Esophagus squamous epithelium (tissue), 5 donors: ENCODE data around the gene SLC12A7. TPM values are rescaled to one million over a fixed set of nuclear protein-coding genes. Genes with fewer than 3 reads are reported as not detected.

Experiments
- DNase-seq: peaks from one replicate; lab custom pipeline; 2025; lab: John Stamatoyannopoulos, UW
- H3K27ac ChIP-seq, 4 donors: fragments of 200-600 bp; sonication (generic); one replicate each; pipeline ENCODE4 v1.5.1; 2016 to 2019; ENCODE audit warnings: mild to moderate bottlenecking in 1 of 4
- H3K27me3 ChIP-seq, 4 donors: fragments of 200-600 bp; sonication (generic); 1 replicate in 3 of 4; 2 replicates in 1 of 4; pipeline versions ENCODE4 v1.5.1 to v1.6.0; 2017 to 2021; ENCODE audit warnings: antibody characterized with exemption in 1 of 4
- H3K36me3 ChIP-seq, 3 donors: fragments of 200-600 bp; sonication (generic); one replicate each; pipeline ENCODE4 v1.5.1; 2016 to 2019
- H3K4me1 ChIP-seq, 3 donors: fragments of 200-600 bp; sonication (generic); one replicate each; pipeline ENCODE4 v1.5.1; 2017 to 2019
- H3K4me3 ChIP-seq, 4 donors: fragments of 200-600 bp; sonication (generic); 1 replicate in 3 of 4; 2 replicates in 1 of 4; pipeline ENCODE4 v1.5.1; 2016 to 2019; ENCODE audit warnings: mild to moderate bottlenecking in 2 of 4, moderate library complexity in 1 of 4
- H3K9me3 ChIP-seq, 3 donors: fragments of 200-600 bp; sonication (generic); one replicate each; pipeline ENCODE4 v1.5.1; 2016 to 2019
- CTCF ChIP-seq, 6 experiments: fragments of 450-650 bp in 4 of 6; fragments of 200-600 bp in 2 of 6; sonication (generic) in 2 of 6; IDR thresholded peaks; one replicate each; pipeline ENCODE4 v1.5.1; 2016 to 2019; ENCODE audit warnings: antibody characterized with exemption in 6 of 6, mild to moderate bottlenecking in 4 of 6, moderate library complexity in 4 of 6
- POLR2A ChIP-seq, 4 donors: fragments of 450-650 bp; IDR thresholded peaks; one replicate each; pipeline ENCODE4 v1.6.1; 2017; ENCODE audit warnings: antibody characterized with exemption in 4 of 4, mild to moderate bottlenecking in 4 of 4, moderate library complexity in 3 of 4
- WGBS, 2 donors: methylation state at CpG; one replicate each; pipeline ENCODE4 v1.1.5; 2018; 5-methylcytosine and 5-hydroxymethylcytosine counted together
- intact Hi-C: fragments of 100-400 bp; cut with DNase I; formaldehyde crosslinking; loops from one replicate; pipeline ENCODE4 v1.15.0; 2022
- total RNA-seq, 4 donors: library from RNA; depleted of rRNA; stranded (reverse); fragments of >200 nt; gene quantifications; one replicate each; pipeline ENCODE4 v1.1.0, GENCODE V29; 2016
- donor health status: DM: yes; HTN: yes; CAD: no.

The SLC12A7 gene
- total RNA-seq, 4 donors from 2014 or later, result 4.5 to 13.4 (median 6.6) TPM

DNA sequence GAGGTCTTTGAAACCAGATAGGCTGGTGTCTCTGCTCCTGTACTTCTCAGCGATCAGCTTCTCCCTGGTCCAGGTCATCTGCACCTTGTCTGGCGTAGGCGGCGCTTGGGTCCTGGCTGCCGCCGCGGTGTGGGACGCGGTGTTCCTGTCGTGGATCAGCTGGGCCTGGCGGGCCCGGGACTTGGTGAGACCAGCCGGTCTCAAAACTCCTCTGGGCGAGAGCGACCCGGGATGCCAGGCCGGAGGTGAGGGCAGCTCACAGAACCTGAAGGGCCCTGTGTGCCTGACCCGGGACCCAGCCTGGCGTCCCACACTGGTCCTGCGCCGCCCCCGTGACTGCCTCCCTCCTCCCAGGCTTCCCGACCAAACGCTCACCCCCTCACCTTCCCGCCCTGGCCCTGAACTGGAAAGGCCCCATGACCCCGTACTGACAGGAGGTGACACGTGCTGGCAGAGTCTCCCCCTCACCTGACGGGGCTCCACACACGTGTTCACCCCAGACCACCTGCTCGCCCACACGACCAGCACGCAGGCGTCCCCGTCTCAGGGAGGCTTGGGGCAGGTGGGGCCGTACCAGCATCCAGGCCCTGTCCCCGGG, 54.3 kb downstream of the SLC12A7 start:
- peaks cover 0 to 9% (median 4%) of the 10 kb centered on the region in 3 donors for H3K4me1 ChIP-seq
- intact Hi-C loops, result no loop called here
- WGBS, 2 donors, result 85 to 86% methylated on average over 14 to 19 of the region's 36 CpGs

GRCh38 chr5:1056611-1057484, 55.0 kb downstream of the SLC12A7 start:
- intact Hi-C loops, result no loop called here
- DNase-seq, result no peak
- H3K27ac ChIP-seq, result no peak overlapping the region
- no peaks in the 10 kb centered on the region for H3K9me3 ChIP-seq
- no peak overlapping the region for H3K4me3 ChIP-seq
- no peak for TF ChIP-seq POLR2A (IDR thresholded peaks at IDR 0.05)
- no peak for TF ChIP-seq CTCF (IDR thresholded peaks at IDR 0.05)
- 92 to 96% methylated on average over 2 to 11 of the region's 27 CpGs for WGBS, 2 donors
- H3K36me3 ChIP-seq, result peaks cover 0 to 82% (median 7%) of the 10 kb centered on the region in 3 donors
- H3K27me3 ChIP-seq, result no peaks in the 10 kb centered on the region
- peaks cover 0 to 12% (median 4%) of the 10 kb centered on the region in 3 donors for H3K4me1 ChIP-seq

More for the DNA sequence above, 54.3 kb downstream of the SLC12A7 start:
- no peaks in the 10 kb centered on the region for H3K9me3 ChIP-seq
- H3K36me3 ChIP-seq, result peaks cover 0 to 80% (median 3%) of the 10 kb centered on the region in 3 donors
- no peak overlapping the region for H3K4me3 ChIP-seq
- H3K27ac ChIP-seq, result no peak overlapping the region
- TF ChIP-seq CTCF (IDR thresholded peaks at IDR 0.05), result no peak
- no peak for TF ChIP-seq POLR2A (IDR thresholded peaks at IDR 0.05)
- no peaks in the 10 kb centered on the region for H3K27me3 ChIP-seq
- no peak for DNase-seq

DNA sequence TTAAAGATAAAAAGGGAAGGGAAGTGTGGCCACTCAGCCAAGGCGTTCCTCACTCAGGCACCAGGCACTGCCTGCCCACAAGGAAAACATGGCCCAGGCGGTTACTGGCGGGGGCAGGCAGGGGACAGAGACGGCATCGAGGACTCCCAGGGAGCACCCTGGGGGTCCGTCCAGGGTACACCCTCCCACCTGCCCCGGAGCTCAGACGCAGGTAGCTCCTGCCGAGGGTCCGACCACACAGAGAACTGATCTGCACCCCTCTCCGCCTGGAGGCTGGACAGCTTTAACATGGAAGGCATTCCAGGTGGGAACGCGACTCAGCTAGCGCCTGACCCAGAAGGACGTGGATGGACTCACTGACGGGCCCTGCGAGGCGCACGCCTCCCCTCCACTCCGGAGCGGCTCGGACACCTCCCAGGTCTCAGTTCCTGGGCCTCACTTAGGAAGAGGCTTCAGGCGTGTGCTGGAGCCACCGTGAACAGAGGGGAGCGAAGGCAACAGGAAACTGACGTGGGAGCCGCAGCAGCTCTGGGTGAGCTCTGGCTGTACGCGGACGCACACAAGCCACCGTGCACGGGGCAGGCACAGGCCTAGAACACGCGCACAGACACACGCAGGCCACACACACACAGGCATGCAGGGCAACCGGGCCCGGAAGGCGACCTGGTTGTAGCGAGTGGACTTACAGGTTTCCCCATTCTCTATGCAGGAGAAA, 55.8 kb downstream of the SLC12A7 start:
- H3K4me1 ChIP-seq, result peaks cover 0 to 12% (median 4%) of the 10 kb centered on the region in 3 donors
- no peaks in the 10 kb centered on the region for H3K27me3 ChIP-seq
- DNase-seq, result no peak
- H3K27ac ChIP-seq, result no peak overlapping the region
- no peak for TF ChIP-seq POLR2A (IDR thresholded peaks at IDR 0.05)
- TF ChIP-seq CTCF (IDR thresholded peaks at IDR 0.05), result no peak
- intact Hi-C loops, result no loop called here
- no peaks in the 10 kb centered on the region for H3K9me3 ChIP-seq
- H3K4me3 ChIP-seq, result no peak overlapping the region
- 91% methylated on average over 9 to 16 of the region's 39 CpGs for WGBS, 2 donors
- H3K36me3 ChIP-seq, result peaks cover 0 to 89% (median 7%) of the 10 kb centered on the region in 3 donors

DNA sequence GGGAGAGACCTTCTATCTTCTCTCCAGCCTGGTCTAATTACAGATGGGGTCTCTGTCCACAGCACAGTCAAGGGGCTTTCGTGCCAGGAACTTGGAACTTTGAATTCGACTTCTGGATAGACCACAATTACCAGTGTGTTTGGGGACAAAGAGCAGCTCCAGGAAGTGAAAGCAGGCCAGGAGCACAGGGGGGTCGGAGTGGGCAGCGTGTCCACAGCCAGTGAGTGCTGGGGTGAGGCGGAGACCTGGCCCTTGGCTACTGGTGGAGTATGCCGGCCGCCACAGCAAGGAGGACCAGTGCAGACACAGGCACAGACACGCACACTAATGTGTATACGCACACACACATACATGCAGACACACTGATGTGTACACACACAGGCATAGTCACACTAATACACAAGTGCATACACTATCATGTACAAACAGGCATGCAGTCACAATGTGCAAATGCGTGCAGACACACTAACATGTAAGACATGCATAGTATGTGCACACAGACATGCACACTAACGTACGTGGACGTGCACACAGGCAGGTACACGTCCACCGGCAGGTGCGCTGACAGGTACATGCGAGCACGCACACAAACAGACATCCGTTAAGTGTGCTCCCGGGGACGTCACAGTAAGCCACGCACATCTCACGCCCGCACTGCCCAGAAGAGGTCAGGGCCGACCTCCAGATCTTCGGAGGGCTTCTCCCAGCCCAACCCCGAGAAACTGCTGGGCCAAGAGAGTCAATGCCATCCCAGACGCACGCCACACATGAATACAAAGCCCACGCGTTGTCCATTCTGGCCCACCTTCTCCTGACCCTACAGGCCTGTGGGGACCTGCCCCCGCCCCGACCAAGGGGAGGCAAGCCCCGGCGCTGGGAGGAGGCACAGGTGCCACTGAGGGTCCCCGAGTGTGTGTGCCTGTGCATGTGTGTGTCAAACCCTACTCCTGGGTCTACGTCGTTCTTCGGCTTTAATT, 56.8 kb downstream of the SLC12A7 start:
- DNase-seq, result no peak
- H3K4me1 ChIP-seq, result peaks cover 0 to 12% (median 4%) of the 10 kb centered on the region in 3 donors
- intact Hi-C loops, result no loop called here
- H3K36me3 ChIP-seq, result peaks cover 0 to 87% (median 7%) of the 10 kb centered on the region in 3 donors
- no peak overlapping the region for H3K4me3 ChIP-seq
- no peaks in the 10 kb centered on the region for H3K27me3 ChIP-seq
- no peak overlapping the region for H3K27ac ChIP-seq
- TF ChIP-seq POLR2A (IDR thresholded peaks at IDR 0.05) (no peak), CTCF (IDR thresholded peaks at IDR 0.05) (no peak)
- no peaks in the 10 kb centered on the region for H3K9me3 ChIP-seq
- WGBS, 2 donors, result 82 to 84% methylated on average over 24 to 33 of the region's 39 CpGs
